Measurements from ENCODE around the gene IRX4.

Gene IRX4

DNA sequence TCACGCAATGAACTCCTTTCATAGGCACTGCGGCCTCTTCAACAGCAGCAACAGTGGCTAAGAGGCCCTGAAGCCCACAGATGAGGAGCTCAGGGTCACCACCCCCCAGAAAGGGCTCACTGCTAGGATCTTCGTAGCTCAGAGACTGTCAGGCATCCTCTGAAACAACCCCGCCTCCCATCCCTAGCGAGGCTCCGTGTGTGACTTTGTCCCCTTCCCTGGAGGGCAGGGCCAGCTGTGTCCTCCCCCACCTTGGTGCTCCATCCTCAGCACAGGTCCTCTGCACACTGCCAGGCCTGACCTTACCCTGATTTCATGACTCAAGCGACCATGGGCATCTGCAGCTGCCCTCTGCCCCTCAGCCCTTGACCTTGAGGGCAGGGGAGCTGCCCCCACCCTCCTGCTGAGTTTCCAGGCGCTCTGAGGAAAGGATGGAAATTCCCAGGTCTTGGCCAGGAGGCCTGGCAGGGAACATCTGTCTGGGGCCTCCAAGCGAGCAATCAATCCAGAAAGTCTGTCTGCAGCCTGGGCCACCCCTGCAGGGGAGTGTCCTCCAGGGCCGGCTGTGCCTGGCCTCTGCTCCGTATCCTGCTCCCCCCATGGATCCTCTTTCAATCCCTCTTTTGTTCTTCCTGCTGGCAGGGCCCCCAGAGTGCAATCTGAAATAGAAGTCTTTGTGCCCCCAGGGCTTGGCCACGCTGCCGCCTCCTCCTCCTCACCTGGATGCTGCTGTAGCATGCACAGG, 6.8 kb upstream of the IRX4 start:
- DNase-seq = no peak

GRCh38 chr5:1888541-1889251, 6.0 kb upstream of the IRX4 start:
- DNase-seq = no peak

- no peak for DNase-seq
These were observed 5.0 kb upstream of the IRX4 start for GRCh38 chr5:1887588-1888360.

GRCh38 chr5:1886846-1887587, 4.3 kb upstream of the IRX4 start:
- DNase-seq = peak; percentile 15

- DNase-seq = peak; percentile 8
These were observed 3.4 kb upstream of the IRX4 start for GRCh38 chr5:1885868-1886845.

DNA sequence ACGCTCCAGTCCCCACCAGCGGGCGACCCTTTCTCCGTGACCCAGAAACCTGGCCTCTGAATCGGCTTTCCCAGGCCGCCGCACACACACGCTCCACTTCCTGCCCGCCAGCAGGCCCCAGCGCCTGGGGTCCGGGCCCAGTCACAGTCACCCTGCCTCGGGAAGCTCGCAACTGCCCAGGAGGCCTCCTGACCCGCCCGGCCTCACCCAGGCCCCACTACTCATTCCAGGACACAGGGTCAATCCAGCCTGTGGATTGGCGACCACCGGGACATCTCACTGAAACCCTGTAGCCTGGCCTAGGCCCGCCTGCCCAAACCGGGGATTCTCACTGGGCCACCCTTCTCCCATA, 2.7 kb upstream of the IRX4 start:
- no peak for DNase-seq

DNA sequence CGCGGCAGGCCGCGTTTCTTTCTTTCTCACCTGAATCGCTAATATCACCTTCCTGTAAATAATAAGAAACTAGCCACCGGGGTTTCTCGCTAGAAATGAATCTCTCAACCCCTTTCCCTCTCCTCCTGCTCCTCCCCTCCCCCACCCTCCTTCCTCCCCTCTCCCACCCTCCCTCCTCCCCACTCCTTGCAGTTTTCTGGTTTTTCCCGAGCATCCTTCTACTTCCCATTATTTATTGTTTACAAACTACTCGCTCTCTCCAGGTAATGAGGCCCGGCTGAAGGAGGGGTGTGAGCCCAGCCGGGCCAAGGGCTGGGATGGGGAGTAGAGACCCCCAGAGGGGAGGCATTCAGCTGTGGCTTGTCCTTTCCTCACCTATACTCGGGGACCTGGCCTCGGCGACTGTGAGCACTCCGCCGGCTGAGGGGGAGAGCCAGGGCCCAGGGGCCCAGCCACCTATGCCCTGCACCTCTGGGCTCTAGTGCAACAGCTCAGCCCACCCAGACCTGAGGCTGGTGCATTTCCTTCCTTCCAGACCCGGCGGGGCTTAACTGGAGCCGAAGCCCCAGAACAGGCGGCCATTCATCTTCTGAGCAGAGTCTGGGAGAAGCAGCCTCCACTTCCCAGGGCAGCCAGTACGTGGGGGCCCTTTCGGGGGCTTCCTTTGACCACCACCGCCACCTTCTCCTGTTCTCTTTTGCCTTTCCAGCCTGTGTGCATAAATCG, 2.1 kb upstream of the IRX4 start:
- DNase-seq = no peak

DNA sequence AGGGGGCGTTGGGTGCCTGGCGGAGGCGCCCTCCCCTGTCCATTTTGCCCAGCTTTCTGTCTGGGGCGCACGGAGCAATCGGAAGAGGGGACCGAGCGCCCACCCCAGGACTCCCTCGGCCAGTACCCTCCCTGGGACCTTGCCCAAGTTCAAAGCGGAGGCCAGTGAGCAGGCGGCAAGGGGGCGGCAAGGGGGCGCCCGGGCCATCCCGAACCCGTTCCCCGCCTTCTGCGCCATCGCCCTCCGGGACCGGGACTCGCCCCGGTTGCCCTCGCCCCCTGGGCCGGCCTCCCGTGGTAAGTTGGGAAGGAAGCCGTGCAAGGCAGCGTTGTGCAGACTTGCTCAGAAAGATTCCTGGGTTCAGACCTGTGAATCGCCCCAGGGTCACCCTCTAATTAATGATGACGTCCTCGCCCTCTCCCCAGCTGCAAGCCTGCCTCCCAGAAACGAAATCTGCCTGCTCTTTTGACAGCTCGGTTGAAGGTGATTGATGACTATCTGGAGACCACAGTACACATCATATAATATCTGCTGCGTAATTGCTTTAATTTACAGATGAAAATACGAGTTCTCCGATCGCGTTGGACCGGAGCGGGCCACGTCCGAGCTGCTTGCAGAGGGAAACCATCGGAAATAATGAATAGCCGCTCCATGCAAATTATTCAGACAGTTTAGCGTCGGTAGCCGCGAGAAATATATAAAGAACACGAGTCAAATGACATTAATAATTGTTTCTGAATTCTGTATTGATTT, 1.4 kb upstream of the IRX4 start:
- DNase-seq = no peak

DNA sequence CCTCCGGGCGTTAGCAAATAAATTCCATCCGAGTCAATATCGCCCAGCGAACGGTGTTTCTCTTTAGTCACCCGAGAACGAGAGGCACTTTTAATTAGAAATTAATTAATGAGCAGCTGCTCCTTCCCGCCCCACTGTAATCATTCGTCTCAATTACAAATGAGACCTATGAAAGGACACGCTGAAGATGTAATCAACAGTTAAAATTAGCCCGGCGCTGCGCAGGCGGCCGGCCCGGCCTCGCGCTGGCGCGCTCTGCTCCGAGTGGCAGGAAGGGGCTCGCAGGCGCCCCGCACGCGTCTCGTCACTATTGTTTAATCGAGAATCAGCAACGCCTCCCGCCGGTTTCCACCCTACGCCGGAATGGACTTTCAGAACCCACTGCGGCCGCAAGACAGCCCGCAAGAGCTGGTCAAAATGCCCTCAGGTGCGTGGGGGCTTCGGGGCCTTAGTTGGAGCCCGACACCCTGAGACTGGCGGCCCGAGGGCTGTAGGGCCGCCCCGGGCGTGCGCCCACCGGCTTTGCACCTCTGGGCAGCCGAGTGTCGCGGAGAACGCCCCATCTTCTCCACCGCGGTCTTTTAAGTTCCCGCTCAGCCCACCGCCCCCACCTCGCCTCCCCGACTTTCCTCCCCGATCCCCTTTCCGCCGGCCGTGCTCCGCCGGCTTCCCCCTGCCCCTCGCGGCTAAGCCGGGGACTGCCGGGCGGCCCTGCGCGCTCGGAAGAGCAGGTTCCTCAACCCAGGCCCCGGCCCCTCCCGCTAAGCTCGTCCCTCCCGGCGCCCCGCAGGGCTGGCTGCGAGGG, 597 bp upstream of the IRX4 start:
- DNase-seq = no peak

GRCh38 chr5:1881731-1882336, 891 bp downstream of the IRX4 start:
- DNase-seq = no peak

DNA sequence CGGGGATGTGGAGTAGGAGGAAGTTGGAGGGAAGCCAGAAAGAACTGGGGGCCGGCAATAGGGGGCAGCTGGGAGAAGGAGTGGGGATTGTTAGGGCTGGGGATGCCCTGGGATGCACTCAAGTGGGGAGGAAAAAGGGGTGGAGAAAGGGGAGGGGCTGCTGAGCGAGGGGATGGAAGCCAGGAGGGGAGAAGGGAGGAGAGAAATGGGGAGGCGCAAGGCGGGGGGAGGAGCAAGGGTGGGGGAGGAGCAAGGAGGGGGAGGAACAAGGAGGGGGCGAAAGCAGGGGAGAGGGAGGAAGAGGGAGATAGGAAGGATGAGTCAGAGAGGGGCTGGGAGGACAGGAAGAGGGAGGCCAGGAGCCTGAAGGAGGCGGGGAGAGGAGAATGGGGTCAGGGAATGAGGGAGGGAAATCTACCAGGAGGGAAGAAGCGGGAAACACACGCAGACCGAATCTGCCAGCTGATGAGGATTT, 1.6 kb downstream of the IRX4 start:
- no peak for DNase-seq

DNA sequence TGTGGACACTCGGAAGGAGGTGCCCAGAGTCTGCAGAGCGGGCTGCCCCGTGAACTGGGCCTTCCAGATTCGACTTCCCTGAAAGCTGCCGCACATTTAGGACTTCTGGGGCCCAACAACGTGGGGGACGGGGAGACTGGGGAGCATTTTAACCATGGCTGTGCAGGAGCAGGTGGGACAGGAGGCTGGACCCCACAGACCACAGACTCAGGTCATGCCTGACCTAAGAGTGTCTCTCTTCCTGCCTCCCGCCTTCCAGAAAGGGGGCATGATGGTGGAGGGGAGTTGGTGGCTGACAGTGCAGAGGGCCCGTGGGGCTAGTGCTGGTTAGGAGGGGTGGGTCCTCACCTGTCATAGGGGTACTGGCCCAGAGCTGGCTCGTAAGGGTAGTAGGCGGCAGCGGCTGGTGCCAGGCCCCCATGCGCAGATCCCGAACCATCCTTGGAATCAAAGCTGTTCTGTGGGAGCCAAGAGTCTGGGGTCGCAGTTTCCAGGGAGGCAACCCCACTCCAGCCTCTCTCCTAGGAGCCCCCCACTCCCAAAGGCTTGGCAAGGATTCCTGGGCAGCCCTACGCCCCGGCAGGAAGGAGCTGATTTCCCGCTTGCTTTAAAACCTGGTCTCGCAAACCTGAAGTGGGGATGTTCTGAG, 2.2 kb downstream of the IRX4 start:
- DNase-seq = no peak

GRCh38 chr5:1879292-1880263, 3.1 kb downstream of the IRX4 start:
- no peak for DNase-seq

DNA sequence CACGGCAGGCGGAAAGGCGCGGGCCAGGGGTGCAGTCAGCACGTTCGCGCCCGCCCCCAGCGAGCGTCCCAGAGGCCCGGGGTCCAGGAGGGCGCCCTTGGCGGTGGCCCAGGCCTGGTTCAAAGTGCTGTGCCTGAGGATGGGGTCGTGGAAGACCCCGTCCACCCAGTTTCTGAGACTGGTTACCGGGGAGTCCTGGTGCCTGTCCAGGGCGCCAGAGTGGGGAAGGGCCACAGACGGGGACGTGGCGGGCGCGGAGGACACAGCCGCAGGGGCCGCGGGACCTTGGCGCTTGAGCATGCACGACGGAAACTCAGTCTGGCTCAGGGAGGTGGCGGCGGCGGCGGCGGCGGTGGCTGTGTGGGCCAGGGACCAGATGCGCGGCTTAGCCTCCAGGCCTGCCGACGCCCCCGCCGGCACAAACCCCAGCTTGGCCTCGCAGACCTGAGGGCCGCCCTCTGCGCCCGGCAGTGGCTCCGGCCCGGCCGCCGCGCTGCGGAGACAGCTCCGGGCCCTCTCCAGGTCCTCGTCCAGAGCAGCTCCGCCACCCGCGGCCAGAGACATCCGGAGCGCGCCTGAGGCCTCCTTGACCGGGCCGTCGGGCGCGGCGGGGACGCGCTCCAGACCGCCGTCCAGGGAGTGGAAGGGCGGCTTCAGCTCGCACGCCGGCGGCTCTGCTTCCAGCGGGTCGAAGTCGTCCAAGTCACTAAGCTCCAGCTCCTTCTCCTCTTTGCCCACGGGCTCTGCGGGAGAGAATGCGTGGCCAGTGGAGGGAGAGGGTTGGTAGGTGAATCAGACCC, 4.5 kb downstream of the IRX4 start:
- no peak for DNase-seq

- no peak for DNase-seq
These were observed 5.3 kb downstream of the IRX4 start for GRCh38 chr5:1877103-1878049.
